LNCAP (cell line): ENCODE data around the gene CDC20.

Experiments
- CTCF ChIP-seq: fragments of 450-650 bp; IDR thresholded peaks from 2 replicates; pipeline ENCODE4 v1.5.1; 2017; ENCODE audit warnings: mild to moderate bottlenecking

The CDC20 gene

DNA sequence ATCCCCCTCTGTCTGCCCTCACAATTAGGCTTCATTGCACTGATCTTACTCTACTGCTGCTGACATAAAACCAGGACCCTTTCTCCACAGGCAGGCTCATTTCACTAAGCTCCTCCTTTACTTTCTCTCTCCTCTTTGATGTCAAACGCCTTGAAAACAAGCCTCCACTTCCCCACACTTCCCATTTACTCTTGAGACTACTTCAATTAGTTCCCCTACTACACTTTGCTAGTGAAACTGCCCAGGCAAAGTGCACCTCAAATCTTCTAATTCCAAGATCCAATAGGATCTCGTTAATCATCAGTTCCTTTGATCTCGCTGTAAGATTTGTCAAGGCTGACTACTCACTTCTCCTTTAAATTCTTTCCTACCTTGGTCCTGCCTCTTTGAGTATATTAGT is 5.9 kb upstream of the CDC20 start:
- TF ChIP-seq CTCF, result no peak

DNA sequence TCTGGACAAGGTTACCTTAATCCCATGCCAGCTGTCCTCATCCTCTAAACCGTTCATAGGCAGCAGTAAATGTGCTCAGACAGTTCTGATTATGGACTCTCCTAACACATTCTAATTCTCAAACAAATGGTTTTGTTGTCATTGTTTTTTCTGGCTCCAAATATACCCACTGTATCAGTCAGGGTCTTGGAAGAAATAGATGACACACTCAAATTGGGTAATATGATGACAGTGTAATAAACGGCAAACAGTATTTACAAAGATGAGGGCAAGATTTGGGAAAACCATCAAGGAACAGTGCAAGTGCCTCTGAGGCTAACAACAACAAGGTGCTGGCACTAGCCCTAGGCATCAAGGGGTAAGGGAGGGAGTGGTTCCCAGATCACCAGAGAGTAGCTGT is 4.3 kb upstream of the CDC20 start:
- no peak for TF ChIP-seq CTCF

DNA sequence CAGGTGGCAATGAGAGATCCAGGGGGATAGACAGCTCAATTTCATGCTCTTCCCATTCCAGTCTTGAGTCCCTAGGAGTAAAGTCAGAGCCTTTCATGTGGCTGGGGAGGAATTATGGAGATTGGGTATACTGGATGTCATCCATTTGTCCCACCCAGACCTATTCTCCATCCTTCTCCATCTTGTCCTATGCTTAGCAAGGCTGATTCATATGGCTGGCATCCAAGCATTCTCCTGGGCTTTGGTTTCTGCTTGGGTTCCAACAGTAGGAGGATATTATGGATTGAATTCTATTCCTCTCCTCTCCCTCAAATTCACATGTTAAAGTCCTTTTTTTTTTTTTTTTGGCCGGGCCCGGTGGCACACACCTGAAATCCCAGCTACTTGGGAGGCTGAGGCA is 3.8 kb upstream of the CDC20 start:
- TF ChIP-seq CTCF, result no peak

GRCh38 chr1:43357251-43357650 is 1.5 kb upstream of the CDC20 start:
- no peak for TF ChIP-seq CTCF

- peak; percentile 54; the same call in 1 of the 2 replicates for TF ChIP-seq CTCF
Observed at GRCh38 chr1:43358121-43358745, 548 bp upstream of the CDC20 start.

DNA sequence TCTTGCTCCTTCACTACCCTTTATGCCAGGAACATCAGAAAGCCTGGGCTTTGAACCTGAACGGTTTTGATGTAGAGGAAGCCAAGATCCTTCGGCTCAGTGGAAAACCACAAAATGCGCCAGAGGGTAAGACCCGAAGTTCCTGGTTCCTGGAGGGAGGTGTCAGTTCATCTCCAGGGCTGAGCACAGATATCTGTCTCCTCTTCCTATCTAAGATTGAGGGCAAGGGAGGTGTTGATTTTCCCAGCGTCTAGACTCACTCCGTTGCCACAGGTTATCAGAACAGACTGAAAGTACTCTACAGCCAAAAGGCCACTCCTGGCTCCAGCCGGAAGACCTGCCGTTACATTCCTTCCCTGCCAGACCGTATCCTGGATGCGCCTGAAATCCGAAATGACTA is 915 bp downstream of the CDC20 start:
- TF ChIP-seq CTCF, result no peak

DNA sequence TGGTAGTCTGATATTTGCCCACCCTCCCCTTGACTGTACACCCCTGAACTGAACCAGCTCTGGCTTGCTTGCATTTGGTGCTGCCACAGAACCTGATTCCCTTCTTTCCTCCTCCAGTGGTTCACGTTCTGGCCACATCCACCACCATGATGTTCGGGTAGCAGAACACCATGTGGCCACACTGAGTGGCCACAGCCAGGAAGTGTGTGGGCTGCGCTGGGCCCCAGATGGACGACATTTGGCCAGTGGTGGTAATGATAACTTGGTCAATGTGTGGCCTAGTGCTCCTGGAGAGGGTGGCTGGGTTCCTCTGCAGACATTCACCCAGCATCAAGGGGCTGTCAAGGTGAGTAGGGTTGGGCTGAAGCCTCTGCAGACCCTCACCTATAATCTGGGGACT is 1.8 kb downstream of the CDC20 start:
- no peak for TF ChIP-seq CTCF
